Mesothelial cell of epicardium (in vitro differentiated cells): ENCODE data around the gene NSUN7. TPM values are rescaled to one million over a fixed set of nuclear protein-coding genes. Genes with fewer than 3 reads are reported as not detected.

ENCODE experiments used
- DNase-seq, 2 experiments: peaks; one replicate each; pipeline ENCODE4 v3.0.0; 2021; ENCODE audit warnings: low spot score in 2 of 2; ENCODE audit not compliant: unreplicated experiment in 2 of 2
- H3K27ac Mint-ChIP-seq: 2 replicates; pipeline ENCODE4 v1.8.0; 2021; ENCODE audit warnings: mixed read lengths
- H3K27me3 Mint-ChIP-seq: 2 replicates; pipeline ENCODE4 v1.8.0; 2021; ENCODE audit warnings: low read depth, mixed read lengths
- H3K36me3 Mint-ChIP-seq: 2 replicates; pipeline ENCODE4 v1.8.0; 2021; ENCODE audit warnings: mixed read lengths
- H3K4me1 Mint-ChIP-seq: 2 replicates; pipeline ENCODE4 v1.8.0; 2021; ENCODE audit warnings: mixed read lengths
- H3K4me3 Mint-ChIP-seq: 2 replicates; pipeline ENCODE4 v1.8.0; 2021; ENCODE audit warnings: mild to moderate bottlenecking, moderate library complexity, mixed read lengths
- H3K9me3 Mint-ChIP-seq: 2 replicates; pipeline ENCODE4 v1.8.0; 2021; ENCODE audit warnings: mixed read lengths
- CTCF ChIP-seq: fragments of 200-600 bp; sonication (generic); IDR thresholded peaks from one replicate; pipeline ENCODE4 v1.5.0; 2021; ENCODE audit warnings: antibody characterized with exemption; ENCODE audit not compliant: unreplicated experiment
- total RNA-seq: library from RNA; stranded (reverse); gene quantifications from 3 replicates; pipeline ENCODE4 v1.2.1, GENCODE V29; 2021

Gene NSUN7
- total RNA-seq, 1 donor from 2014 or later: 21.8 TPM

DNA sequence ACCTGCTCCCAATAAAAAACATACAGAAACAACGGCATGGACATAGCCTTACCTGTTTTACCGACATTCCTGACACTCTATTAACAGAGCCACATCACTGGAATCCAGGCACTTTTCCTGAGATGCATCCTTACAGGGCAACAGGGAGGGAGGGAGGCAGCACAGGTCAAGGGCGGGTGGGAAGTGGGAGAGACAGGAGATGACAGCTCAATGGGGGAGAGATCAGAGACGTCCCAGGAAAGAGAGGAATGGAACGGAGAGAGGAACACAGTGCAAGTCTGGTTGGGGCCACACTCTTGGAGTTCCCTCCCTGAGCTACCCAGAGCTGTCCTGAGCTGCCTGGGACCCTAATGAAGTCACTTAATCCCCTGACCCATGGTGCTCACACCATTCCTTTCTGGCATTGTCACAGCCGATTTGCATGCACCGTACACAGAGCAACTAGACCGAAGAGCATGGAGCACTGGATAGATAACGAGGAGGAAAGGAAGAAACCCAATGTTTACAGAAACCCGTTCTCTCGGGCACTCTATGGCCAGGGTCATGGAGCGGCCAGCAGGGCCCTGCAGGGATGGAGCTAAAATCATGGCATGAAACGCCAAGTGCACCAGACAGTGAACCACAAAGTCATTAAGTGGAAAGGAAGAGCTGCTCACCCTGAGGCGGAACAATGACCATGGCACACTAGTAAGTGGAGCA, 93.1 kb downstream of the NSUN7 start:
- TF ChIP-seq CTCF: no peak
- Mint-ChIP-seq H3K27ac (no peak overlapping the region), H3K9me3 (no peaks in the 10 kb centered on the region), H3K4me3 (no peak overlapping the region), H3K27me3 (no peaks in the 10 kb centered on the region), H3K4me1 (peaks cover 29% of the 10 kb centered on the region), H3K36me3 (no peaks in the 10 kb centered on the region)
- no peak for DNase-seq

GRCh38 chr4:40843696-40844095, 93.9 kb downstream of the NSUN7 start:
- no peak for TF ChIP-seq CTCF
- H3K4me3 Mint-ChIP-seq: no peak overlapping the region
- no peaks in the 10 kb centered on the region for H3K27me3 Mint-ChIP-seq
- no peak for DNase-seq
- H3K9me3 Mint-ChIP-seq: no peaks in the 10 kb centered on the region
- H3K36me3 Mint-ChIP-seq: no peaks in the 10 kb centered on the region
- H3K27ac Mint-ChIP-seq: no peak overlapping the region
- peaks cover 32% of the 10 kb centered on the region for H3K4me1 Mint-ChIP-seq

- TF ChIP-seq CTCF: no peak
- Mint-ChIP-seq H3K4me3 (no peak overlapping the region), H3K27me3 (no peaks in the 10 kb centered on the region), H3K27ac (no peak overlapping the region), H3K9me3 (no peaks in the 10 kb centered on the region), H3K36me3 (no peaks in the 10 kb centered on the region), H3K4me1 (peaks cover 37% of the 10 kb centered on the region)
- DNase-seq: no peak
These were observed 94.5 kb downstream of the NSUN7 start for GRCh38 chr4:40844261-40844660.

- Mint-ChIP-seq H3K4me1 (peaks cover 37% of the 10 kb centered on the region), H3K9me3 (no peaks in the 10 kb centered on the region), H3K27me3 (no peaks in the 10 kb centered on the region), H3K4me3 (no peak overlapping the region), H3K36me3 (no peaks in the 10 kb centered on the region), H3K27ac (peak overlapping the region; percentile 25)
- no peak for DNase-seq
- no peak for TF ChIP-seq CTCF
These were observed 95.5 kb downstream of the NSUN7 start for GRCh38 chr4:40845154-40845835.

GRCh38 chr4:40846532-40846931, 96.8 kb downstream of the NSUN7 start:
- no peak for TF ChIP-seq CTCF
- no peaks in the 10 kb centered on the region for H3K27me3 Mint-ChIP-seq
- DNase-seq: no peak
- peaks cover 33% of the 10 kb centered on the region for H3K4me1 Mint-ChIP-seq
- no peaks in the 10 kb centered on the region for H3K36me3 Mint-ChIP-seq
- H3K4me3 Mint-ChIP-seq: no peak overlapping the region
- no peaks in the 10 kb centered on the region for H3K9me3 Mint-ChIP-seq
- H3K27ac Mint-ChIP-seq: no peak overlapping the region
